CD4-positive, alpha-beta T cell treated with Interleukin-15 for 4 hours (primary cell): ENCODE measurements around the gene ADAM17.
"Not testable (repeated sequence)": the region's sequence is repeated elsewhere in the genome, so short reads cannot be mapped to it uniquely, and the experiment has no call there.

Experiments used
- DNase-seq: peaks from one replicate; pipeline ENCODE4 v3.0.0-alpha.2; 2020; ENCODE audit warnings: low spot score

The ADAM17 gene

GRCh38 chr2:9565436-9566153 is 10.0 kb upstream of the ADAM17 start:
- DNase-seq = no peak

GRCh38 chr2:9560628-9561027 is 5.0 kb upstream of the ADAM17 start:
- DNase-seq = no peak

- no peak for DNase-seq
Measured at GRCh38 chr2:9558948-9559381, 3.3 kb upstream of the ADAM17 start.

- peak; percentile 18 for DNase-seq
Measured at GRCh38 chr2:9556121-9556743, 602 bp upstream of the ADAM17 start.

- peak; percentile 32 for DNase-seq
Measured at GRCh38 chr2:9554921-9555296, 721 bp downstream of the ADAM17 start.

- DNase-seq = peak; percentile 59
Measured at GRCh38 chr2:9552219-9553178, 3.1 kb downstream of the ADAM17 start.

- not testable (repeated sequence) for DNase-seq
Measured at GRCh38 chr2:9550859-9551391, 4.7 kb downstream of the ADAM17 start.

- DNase-seq = no peak
Measured at GRCh38 chr2:9549420-9549819, 6.2 kb downstream of the ADAM17 start.

GRCh38 chr2:9548506-9548905 is 7.1 kb downstream of the ADAM17 start:
- DNase-seq = peak; percentile 35

- no peak for DNase-seq
Measured at GRCh38 chr2:9547262-9547991, 8.2 kb downstream of the ADAM17 start.

GRCh38 chr2:9545502-9545901 is 10.1 kb downstream of the ADAM17 start:
- DNase-seq = no peak

- DNase-seq = peak; percentile 21
Measured at GRCh38 chr2:9543557-9543956, 12.1 kb downstream of the ADAM17 start.

GRCh38 chr2:9539531-9539930 is 16.1 kb downstream of the ADAM17 start:
- DNase-seq = no peak

- no peak for DNase-seq
Measured at GRCh38 chr2:9538000-9538507, 17.6 kb downstream of the ADAM17 start.

GRCh38 chr2:9536504-9536903 is 19.1 kb downstream of the ADAM17 start:
- DNase-seq = no peak

- DNase-seq = no peak
Measured at GRCh38 chr2:9535177-9535576, 20.5 kb downstream of the ADAM17 start.

GRCh38 chr2:9533663-9534062 is 22.0 kb downstream of the ADAM17 start:
- DNase-seq = no peak

- DNase-seq = no peak
Measured at GRCh38 chr2:9532421-9532820, 23.2 kb downstream of the ADAM17 start.

- DNase-seq = no peak
Measured at GRCh38 chr2:9527995-9528787, 27.4 kb downstream of the ADAM17 start.

GRCh38 chr2:9525266-9525665 is 30.4 kb downstream of the ADAM17 start:
- DNase-seq = no peak

GRCh38 chr2:9524291-9524690 is 31.3 kb downstream of the ADAM17 start:
- DNase-seq = no peak
